ENCODE measurements around the gene KRTAP8-1.

The KRTAP8-1 gene, protein sequence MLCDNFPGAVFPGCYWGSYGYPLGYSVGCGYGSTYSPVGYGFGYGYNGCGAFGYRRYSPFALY

GRCh38 chr21:30813174-30813573 lies at the start of gene KRTAP8-1:
TSS of gene KRTAP8-1 (minus strand) at chr21:30813274. CDS start at chr21:30813220, 54 bp downstream.
- DNase-seq = no peak

DNA sequence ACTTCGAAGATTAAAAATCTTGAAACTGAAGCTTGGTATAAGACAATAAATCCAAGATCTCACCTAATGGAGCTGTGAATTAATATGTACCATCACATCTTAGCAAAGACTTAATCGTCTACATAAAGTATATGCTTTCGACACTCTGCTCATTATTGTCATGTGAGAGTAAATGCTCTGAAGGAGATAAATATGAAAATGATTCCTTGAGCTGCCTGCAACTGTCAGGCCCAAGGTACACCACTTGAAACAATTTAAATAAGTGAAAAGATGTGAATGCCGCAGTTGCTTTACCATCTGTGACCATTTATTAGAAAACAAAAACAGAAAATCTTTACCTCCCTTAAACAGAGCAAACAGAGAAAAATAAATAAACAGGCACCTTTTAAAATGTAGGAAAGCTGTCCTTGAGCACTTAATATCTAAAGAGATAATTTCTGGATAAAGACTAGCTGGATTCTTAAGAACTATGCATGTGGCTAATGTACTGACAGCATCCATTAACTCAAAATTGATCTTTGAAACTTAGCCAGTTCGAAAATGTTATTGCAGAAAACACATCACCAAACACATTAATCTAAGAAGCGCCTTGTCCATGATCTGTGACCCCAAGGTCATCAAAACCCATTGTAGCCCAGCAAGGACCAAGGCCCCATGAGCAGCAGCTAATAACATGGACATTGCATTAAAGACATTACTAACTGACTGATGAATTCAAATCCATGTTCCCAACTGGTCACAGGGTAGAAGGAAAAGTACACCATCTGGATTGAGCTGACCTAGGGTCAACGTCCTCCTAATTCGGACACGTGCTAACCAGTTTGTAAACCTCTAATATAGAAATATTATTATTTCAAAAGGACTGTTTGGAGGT lies 34.8 kb upstream of the KRTAP8-1 start:
- DNase-seq = no peak

GRCh38 chr21:30842990-30843389 lies 29.9 kb upstream of the KRTAP8-1 start:
- DNase-seq = no peak

- DNase-seq = no peak
Observed at GRCh38 chr21:30839304-30839703, 26.2 kb upstream of the KRTAP8-1 start.

- DNase-seq = no peak
Observed at GRCh38 chr21:30838536-30838935, 25.5 kb upstream of the KRTAP8-1 start.

DNA sequence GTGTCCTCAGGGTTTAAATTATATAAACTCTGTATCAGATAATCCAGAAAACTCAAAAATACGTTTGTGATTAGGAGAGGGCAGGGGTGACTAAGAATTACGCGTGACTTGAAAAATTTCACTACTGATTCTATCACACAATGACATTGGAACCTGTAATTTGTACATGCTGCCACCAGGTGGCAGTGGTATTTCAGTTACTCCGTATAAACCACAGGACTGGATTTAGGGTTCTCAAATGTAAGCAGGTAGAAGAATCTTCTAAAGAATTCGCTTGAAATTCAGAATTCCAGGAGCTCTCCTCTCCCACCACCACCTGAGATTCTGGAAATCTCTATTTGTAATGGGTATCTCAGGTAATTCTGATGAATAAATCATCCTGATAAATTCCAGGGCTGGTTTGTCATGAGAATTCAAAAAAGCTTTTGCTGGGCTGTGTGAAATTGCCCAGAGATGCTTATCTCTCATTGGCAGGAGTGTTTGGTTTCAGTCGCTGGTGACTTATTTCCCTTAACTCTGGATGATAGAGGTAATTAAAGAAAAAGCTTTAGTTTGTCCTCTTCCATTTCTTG lies 18.2 kb upstream of the KRTAP8-1 start:
- DNase-seq = no peak

DNA sequence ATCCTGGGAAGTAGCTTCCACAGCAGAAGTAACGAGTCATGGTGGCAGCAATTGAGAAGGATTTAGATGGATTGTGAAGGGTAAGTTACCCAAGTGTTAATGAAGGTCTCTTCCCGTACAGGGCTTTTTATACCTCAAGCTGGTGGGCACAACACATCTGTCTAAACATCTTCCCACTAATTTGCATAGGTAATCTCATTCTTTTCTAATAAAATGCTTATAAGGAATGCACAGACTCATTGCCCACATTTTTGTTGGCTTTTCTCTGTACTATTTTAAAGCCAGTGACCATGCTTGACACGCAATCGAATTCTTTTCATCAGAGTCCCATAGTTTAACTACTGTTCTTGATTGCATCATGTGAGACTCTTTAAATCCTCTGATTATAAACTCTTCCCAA lies 16.6 kb upstream of the KRTAP8-1 start, which contains the start of gene KRTAP7-1:
KRTAP7-1 (minus strand) TSS at position 101 of the 400 bp plus-strand sequence; CDS start at position 40, 61 bp downstream.
- no peak for DNase-seq

- no peak for DNase-seq
Observed at GRCh38 chr21:30818837-30819610, 6.0 kb upstream of the KRTAP8-1 start.

- DNase-seq = no peak
Observed at GRCh38 chr21:30800605-30801004, 12.5 kb downstream of the KRTAP8-1 start.

GRCh38 chr21:30793581-30794314 lies 19.3 kb downstream of the KRTAP8-1 start:
- no peak for DNase-seq

GRCh38 chr21:30779249-30779648 lies 33.8 kb downstream of the KRTAP8-1 start:
- DNase-seq = no peak

DNA sequence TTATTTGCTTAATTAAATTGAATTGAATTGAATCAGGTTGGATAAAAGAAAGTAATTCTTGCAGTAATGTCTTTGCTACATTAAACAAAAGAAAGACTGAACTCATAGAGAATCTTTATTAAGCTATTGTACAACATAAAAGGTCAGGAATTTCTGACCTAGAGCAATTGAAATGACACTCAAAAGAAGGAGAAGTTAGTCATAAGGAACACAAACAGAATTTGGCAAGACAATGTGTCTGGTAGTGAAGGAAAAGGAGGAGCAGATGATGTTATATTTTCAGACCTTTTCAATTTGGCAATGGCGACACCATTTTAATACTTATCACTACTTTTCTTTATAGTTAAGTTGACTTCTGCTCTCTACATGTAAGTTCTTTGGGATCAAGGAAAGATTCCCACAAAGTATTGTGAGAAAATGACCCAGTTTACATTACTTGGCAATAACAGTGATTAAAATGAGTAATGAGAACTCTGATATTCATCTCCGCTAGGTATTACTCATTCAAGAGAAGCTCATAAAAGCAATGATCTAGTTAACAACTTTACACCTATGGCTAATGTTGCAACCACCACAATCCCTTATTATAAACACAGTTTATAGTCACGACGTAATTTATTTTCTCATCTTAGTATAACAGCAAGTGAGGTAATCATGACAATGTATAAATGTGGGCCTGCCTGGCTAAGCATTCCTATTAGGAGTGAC lies 43.2 kb downstream of the KRTAP8-1 start:
- DNase-seq = no peak
